ENCODE measurements around the gene COPB1.

Gene COPB1

GRCh38 chr11:14529951-14530350 lies 30.3 kb upstream of the COPB1 start:
- in situ Hi-C loops (cut with MboI; ENCODE audit: low pct_unique_long_range_greater_than_20kb, low sequenced_read_pairs, unreplicated experiment), result loop anchor here (10.0 to 25.0 kb wide), 2 partner anchors 232 to 375 kb away; no protein-coding TSS in a partner anchor
- DNase-seq (ENCODE audit: low spot score), result no peak
- no peak for TF ChIP-seq CTCF (IDR thresholded peaks at IDR 0.05; ENCODE audit: extremely low read depth, insufficient read depth, missing control alignments)

- no peak for TF ChIP-seq CTCF (IDR thresholded peaks at IDR 0.05; ENCODE audit: extremely low read depth, insufficient read depth, missing control alignments)
- no peak for DNase-seq (ENCODE audit: low spot score)
- in situ Hi-C loops (cut with MboI; ENCODE audit: low pct_unique_long_range_greater_than_20kb, low sequenced_read_pairs, unreplicated experiment), result loop anchor here (25.0 kb wide), 1 partner anchor 233 kb away; no protein-coding TSS in a partner anchor
These were observed 29.7 kb upstream of the COPB1 start for GRCh38 chr11:14529321-14529720.

GRCh38 chr11:14522801-14523200 lies 23.2 kb upstream of the COPB1 start:
- TF ChIP-seq CTCF (IDR thresholded peaks at IDR 0.05; ENCODE audit: extremely low read depth, insufficient read depth, missing control alignments), result no peak
- in situ Hi-C loops (cut with MboI; ENCODE audit: low pct_unique_long_range_greater_than_20kb, low sequenced_read_pairs, unreplicated experiment), result no loop called here
- no peak for DNase-seq (ENCODE audit: low spot score)

- DNase-seq (ENCODE audit: low spot score), result no peak
- no peak for TF ChIP-seq CTCF (IDR thresholded peaks at IDR 0.05; ENCODE audit: extremely low read depth, insufficient read depth, missing control alignments)
- in situ Hi-C loops (cut with MboI; ENCODE audit: low pct_unique_long_range_greater_than_20kb, low sequenced_read_pairs, unreplicated experiment), result no loop called here
These were observed 22.6 kb upstream of the COPB1 start for GRCh38 chr11:14522245-14522644.

GRCh38 chr11:14520747-14521151 lies 21.1 kb upstream of the COPB1 start:
- in situ Hi-C loops (cut with MboI; ENCODE audit: low pct_unique_long_range_greater_than_20kb, low sequenced_read_pairs, unreplicated experiment), result no loop called here

GRCh38 chr11:14519917-14520746 lies 20.5 kb upstream of the COPB1 start, which contains the start of gene PSMA1:
TSS of gene PSMA1 (minus strand) at chr11:14520386. CDS start at chr11:14520299, 87 bp downstream.
- DNase-seq (ENCODE audit: low spot score), result peak; percentile 86
- in situ Hi-C loops (cut with MboI; ENCODE audit: low pct_unique_long_range_greater_than_20kb, low sequenced_read_pairs, unreplicated experiment), result no loop called here
- no peak for TF ChIP-seq CTCF (IDR thresholded peaks at IDR 0.05; ENCODE audit: extremely low read depth, insufficient read depth, missing control alignments)

More at GRCh38 chr11:14520747-14521151, 21.1 kb upstream of the COPB1 start:
- no peak for TF ChIP-seq CTCF (IDR thresholded peaks at IDR 0.05; ENCODE audit: extremely low read depth, insufficient read depth, missing control alignments)
- no peak for DNase-seq (ENCODE audit: low spot score)
